Sigmoid colon (tissue), 7 donors: ENCODE measurements around the gene MUC5B. TPM values are rescaled to one million over a fixed set of nuclear protein-coding genes. Genes with fewer than 3 reads are reported as not detected.

Source experiments
- DNase-seq: peaks from one replicate; pipeline ENCODE4 v3.0.0-alpha.2; 2019
- H3K27ac ChIP-seq, 4 donors: fragments of 200-600 bp; sonication (generic); one replicate each; pipeline ENCODE4 v1.5.1; 2016 to 2019; ENCODE audit warnings: mild to moderate bottlenecking in 1 of 4
- H3K27me3 ChIP-seq, 3 donors: fragments of 200-600 bp; sonication (generic); one replicate each; pipeline ENCODE4 v1.5.1; 2019; ENCODE audit warnings: mild to moderate bottlenecking in 1 of 3
- H3K36me3 ChIP-seq, 4 donors: fragments of 200-600 bp; sonication (generic); one replicate each; pipeline ENCODE4 v1.5.1; 2016 to 2019
- H3K4me1 ChIP-seq, 4 donors: fragments of 200-600 bp; sonication (generic); one replicate each; pipeline ENCODE4 v1.5.1; 2017 to 2019
- H3K4me3 ChIP-seq, 4 donors: fragments of 200-600 bp; sonication (generic); one replicate each; pipeline ENCODE4 v1.5.1; 2017 to 2019; ENCODE audit warnings: mild to moderate bottlenecking in 2 of 4, moderate library complexity in 1 of 4
- H3K9me3 ChIP-seq, 4 donors: fragments of 200-600 bp in 3 of 4; sonication (generic) in 3 of 4; one replicate each; pipeline versions ENCODE4 v1.5.1 to v1.6.1; 2013 to 2019
- CTCF ChIP-seq, 4 experiments: fragments of 450-650 bp in 3 of 4; fragments of 200-600 bp in 1 of 4; IDR thresholded peaks; one replicate each; pipeline ENCODE4 v1.5.1; 2016 to 2019; ENCODE audit warnings: antibody characterized with exemption in 4 of 4, mild to moderate bottlenecking in 3 of 4, moderate library complexity in 2 of 4
- EP300 ChIP-seq, 4 donors: sonication (generic); formaldehyde crosslinking; IDR thresholded peaks; one replicate each; pipeline ENCODE4 v1.6.1; 2017; ENCODE audit warnings: antibody characterized with exemption in 4 of 4
- POLR2A ChIP-seq, 2 donors: fragments of 450-650 bp; IDR thresholded peaks; one replicate each; pipeline ENCODE4 v1.6.1; 2016; ENCODE audit warnings: antibody characterized with exemption in 2 of 2, mild to moderate bottlenecking in 2 of 2, moderate library complexity in 2 of 2
- POLR2AphosphoS5 ChIP-seq, 4 donors: sonication (generic); formaldehyde crosslinking; IDR thresholded peaks; one replicate each; pipeline ENCODE4 v1.6.1; 2017; ENCODE audit warnings: antibody characterized with exemption in 4 of 4
- WGBS, 2 donors: extraction: QIAGEN DNeasy Blood & Tissue Kit; methylation state at CpG; one replicate each; pipeline ENCODE4 v1.1.7; 2013; 5-methylcytosine and 5-hydroxymethylcytosine counted together
- intact Hi-C: fragments of 100-400 bp; cut with DNase I; formaldehyde crosslinking; loops from one replicate; pipeline ENCODE4 v1.15.1; 2023
- polyA plus RNA-seq, 3 donors: library from polyadenylated mRNA; stranded (reverse); fragments of 200-250 nt; gene quantifications; one replicate each; pipeline ENCODE4 v1.2.3, GENCODE V29; 2013
- total RNA-seq, 4 donors: library from RNA; depleted of rRNA; stranded (reverse); fragments of >200 nt; gene quantifications; one replicate each; pipeline ENCODE4 v1.1.0, GENCODE V29; 2016
- donor health status: healthy with polysubstance abuse.
- donor health status: Bipolar disorder and iron deficiency.
- donor health status: healthy.

The MUC5B gene
- total and polyA plus RNA-seq, 7 donors, result 0.83 to 131 (median 2.8) TPM; not detected in 3

DNA sequence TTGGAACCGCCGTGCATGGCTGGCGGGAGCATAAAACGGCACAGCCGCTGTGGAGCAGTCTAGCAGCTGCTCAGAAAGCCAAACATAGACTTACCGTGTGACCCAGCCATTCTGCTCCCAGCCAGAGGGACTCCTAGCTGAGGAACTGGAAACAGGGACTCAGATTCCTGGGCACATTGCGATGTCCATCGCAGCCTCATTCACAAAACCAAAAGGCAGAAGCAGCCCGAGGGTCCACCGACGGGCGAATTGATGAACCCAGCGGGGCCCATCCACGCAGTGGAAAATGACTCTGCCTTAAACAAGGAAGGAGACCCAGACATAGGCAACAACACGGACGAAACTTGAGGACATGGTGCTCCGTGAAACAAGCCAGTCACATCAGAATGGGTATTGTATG, 5.7 kb upstream of the MUC5B start:
- Histone ChIP-seq H3K4me3 (no peak overlapping the region), H3K4me1 (no peaks in the 10 kb centered on the region), H3K27ac (no peak overlapping the region), H3K27me3 (peaks cover 7 to 39% (median 38%) of the 10 kb centered on the region in 3 donors), H3K9me3 (peaks cover 0 to 6% (median 1%) of the 10 kb centered on the region in 4 donors), H3K36me3 (no peaks in the 10 kb centered on the region)
- intact Hi-C loops, result no loop called here
- TF ChIP-seq CTCF (IDR thresholded peaks at IDR 0.05) (no peak), POLR2AphosphoS5 (IDR thresholded peaks at IDR 0.05) (no peak), EP300 (IDR thresholded peaks at IDR 0.05) (no peak), POLR2A (IDR thresholded peaks at IDR 0.05) (no peak)
- 93 to 95% methylated on average over 17 of the region's 17 CpGs for WGBS, 2 donors
- peak; percentile 45 for DNase-seq

DNA sequence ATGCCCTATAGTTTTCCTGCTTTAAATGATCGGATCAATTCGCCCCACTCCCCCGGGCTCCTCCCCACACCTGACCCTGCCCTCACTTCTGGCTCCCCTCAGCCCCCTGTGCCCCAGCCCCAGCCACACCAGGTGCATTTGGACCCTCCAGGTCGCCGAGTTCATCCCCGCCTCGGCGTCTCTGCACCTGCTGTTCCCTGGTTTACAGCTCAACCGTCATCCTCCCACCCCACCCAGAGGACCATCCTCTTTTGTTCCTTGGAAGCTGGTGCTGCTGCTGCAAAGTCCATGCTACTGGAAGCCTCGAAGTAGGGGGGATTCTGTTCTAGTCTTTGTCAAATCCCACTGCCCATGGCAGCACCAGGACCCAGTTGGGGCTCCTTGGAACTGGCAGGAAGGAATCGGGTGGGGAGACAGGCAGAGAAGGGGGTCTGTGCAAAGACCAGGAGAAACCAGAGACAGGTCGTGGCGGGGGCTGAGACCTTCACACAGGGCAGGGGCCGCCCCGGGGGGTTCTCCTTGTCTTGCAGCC, 4.5 kb upstream of the MUC5B start:
- Histone ChIP-seq H3K4me3 (no peak overlapping the region), H3K27ac (no peak overlapping the region), H3K9me3 (peaks cover 0 to 3% (median 0%) of the 10 kb centered on the region in 4 donors), H3K4me1 (no peaks in the 10 kb centered on the region), H3K36me3 (no peaks in the 10 kb centered on the region), H3K27me3 (peaks cover 7 to 50% (median 50%) of the 10 kb centered on the region in 3 donors)
- peak; percentile 41 for DNase-seq
- WGBS, 2 donors, result 17 to 60% methylated on average over 15 of the region's 15 CpGs
- TF ChIP-seq POLR2A (IDR thresholded peaks at IDR 0.05) (no peak), CTCF (IDR thresholded peaks at IDR 0.05) (no peak), POLR2AphosphoS5 (IDR thresholded peaks at IDR 0.05) (no peak), EP300 (IDR thresholded peaks at IDR 0.05) (no peak)
- intact Hi-C loops, result no loop called here

GRCh38 chr11:1218788-1219445, 3.9 kb upstream of the MUC5B start:
- no peaks in the 10 kb centered on the region for H3K9me3 ChIP-seq
- no peak for TF ChIP-seq POLR2A (IDR thresholded peaks at IDR 0.05)
- no peak for TF ChIP-seq CTCF (IDR thresholded peaks at IDR 0.05)
- TF ChIP-seq EP300 (IDR thresholded peaks at IDR 0.05), result no peak
- no peak for TF ChIP-seq POLR2AphosphoS5 (IDR thresholded peaks at IDR 0.05)
- H3K4me3 ChIP-seq, result no peak overlapping the region
- no peaks in the 10 kb centered on the region for H3K36me3 ChIP-seq
- 20 to 73% methylated on average over 16 of the region's 16 CpGs for WGBS, 2 donors
- no peaks in the 10 kb centered on the region for H3K4me1 ChIP-seq
- DNase-seq, result peak; percentile 47
- no peak overlapping the region for H3K27ac ChIP-seq
- peaks cover 7 to 56% (median 55%) of the 10 kb centered on the region in 3 donors for H3K27me3 ChIP-seq
- intact Hi-C loops, result no loop called here

DNA sequence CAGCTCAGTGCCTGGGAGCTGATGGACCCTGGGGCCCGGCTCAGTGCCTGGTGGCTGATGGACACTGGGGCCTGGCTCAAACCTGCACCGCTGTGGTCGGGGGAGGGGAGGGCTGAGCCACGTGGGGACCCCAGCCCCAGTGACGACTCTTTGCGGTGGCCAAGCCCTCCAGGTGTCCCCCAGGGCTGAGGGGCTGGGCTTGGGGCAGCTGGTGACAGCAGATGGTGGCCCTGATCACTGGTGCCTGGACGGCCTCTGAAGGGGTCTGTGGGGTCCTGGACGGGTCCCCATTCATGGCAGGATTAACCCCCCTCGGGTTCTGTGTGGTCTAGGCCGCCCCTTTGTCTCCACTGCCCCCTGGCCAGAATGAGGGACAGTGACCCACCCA, 3.4 kb upstream of the MUC5B start:
- no peak overlapping the region for H3K27ac ChIP-seq
- WGBS, 2 donors, result 20 to 62% methylated on average over 10 of the region's 10 CpGs
- H3K4me1 ChIP-seq, result no peaks in the 10 kb centered on the region
- H3K36me3 ChIP-seq, result no peaks in the 10 kb centered on the region
- DNase-seq, result peak; percentile 63
- TF ChIP-seq EP300 (IDR thresholded peaks at IDR 0.05) (no peak), POLR2A (IDR thresholded peaks at IDR 0.05) (no peak), POLR2AphosphoS5 (IDR thresholded peaks at IDR 0.05) (no peak), CTCF (IDR thresholded peaks at IDR 0.05) (no peak)
- H3K27me3 ChIP-seq, result peaks cover 7 to 62% (median 61%) of the 10 kb centered on the region in 3 donors
- H3K4me3 ChIP-seq, result no peak overlapping the region
- intact Hi-C loops, result no loop called here
- no peaks in the 10 kb centered on the region for H3K9me3 ChIP-seq
